HepG2 (cell line): ENCODE data around the gene NAA25. TPM values are rescaled to one million over a fixed set of nuclear protein-coding genes. Genes with fewer than 3 reads are reported as not detected.

ENCODE experiments used
- ATAC-seq: fragments of 200-7000 bp; cut with Tn5 transposase; 3 replicates; pipeline ENCODE4 v1.9.1; 2020; ENCODE audit warnings: mild to moderate bottlenecking, moderate library complexity
- BruUV-seq: library from RNA; stranded (reverse); fragments of 400-500 nt; replicated peaks from 2 replicates; lab custom pipeline; 2021; lab: Mats Ljungman, UMichigan
- CTCF ChIA-PET: fragments of 300-600 bp; formaldehyde crosslinking; extraction: SDS; loops from one replicate; lab custom pipeline; 2021; ENCODE audit warnings: low total read pairs, inconsistent platforms, low intra/inter-chr PET ratio; lab: Yijun Ruan, JAX
- POLR2A ChIA-PET: fragments of 350-600 bp; sonication (Branson Sonifier 250); formaldehyde crosslinking; loops from one replicate; lab custom pipeline; 2020; ENCODE audit warnings: antibody characterized with exemption, inconsistent platforms; lab: Yijun Ruan, JAX
- DNase-seq: peaks from one replicate; pipeline ENCODE4 v3.0.0-alpha.2; 2015; ENCODE audit warnings: low spot score
- FAIRE-seq: peaks from 3 replicates; lab custom pipeline; 2011; peaks lifted over from hg19 to GRCh38; lab: Jason Lieb, UNC
- H2AFZ ChIP-seq: one replicate; pipeline ENCODE4 v1.6.1; 2011; ENCODE audit warnings: low read length, inconsistent platforms
- H3K27ac ChIP-seq: fragments of 300-600 bp; 3 replicates; pipeline ENCODE4 v1.8.0; 2011; ENCODE audit warnings: mixed run types, mild to moderate bottlenecking, mixed read lengths, low read length, inconsistent platforms; ENCODE audit not compliant: insufficient read depth; ENCODE audit errors: extremely low read length
- H3K27me3 ChIP-seq, 2 experiments: fragments of 200-600 bp in 1 of 2; 2 replicates in 1 of 2; 3 replicates in 1 of 2; pipeline versions ENCODE4 v1.6.0 to v1.8.0; 2011; ENCODE audit warnings: low read length in 2 of 2, mild to moderate bottlenecking in 2 of 2, moderate library complexity in 2 of 2, inconsistent platforms in 1 of 2; ENCODE audit not compliant: insufficient read depth in 2 of 2, control insufficient read depth in 1 of 2
- H3K36me3 ChIP-seq, 2 experiments: fragments of 200-600 bp in 1 of 2; replicated peaks in 1 of 2; 2 replicates in 1 of 2; 3 replicates in 1 of 2; pipeline versions ENCODE4 v1.5.1 to v1.8.0; 2011; ENCODE audit warnings: low read length in 2 of 2, inconsistent platforms in 1 of 2; ENCODE audit not compliant: insufficient read depth in 2 of 2, control insufficient read depth in 1 of 2
- H3K4me1 ChIP-seq: 2 replicates; pipeline ENCODE4 v1.5.1; 2012; ENCODE audit warnings: low read length, inconsistent platforms; ENCODE audit not compliant: insufficient read depth
- H3K4me2 ChIP-seq: 2 replicates; pipeline ENCODE4 v1.6.0; 2011; ENCODE audit warnings: low read depth, low read length, inconsistent platforms
- H3K4me3 ChIP-seq, 3 experiments: fragments of 200-600 bp in 1 of 3; sonication (generic), shearing (Covaris generic) in 1 of 3; replicated peaks in 1 of 3; 2 replicates each; pipeline ENCODE4 v1.5.1; 2011 to 2016; ENCODE audit warnings: low read length in 3 of 3, inconsistent platforms in 2 of 3, low read depth in 2 of 3, mild to moderate bottlenecking in 2 of 3, control low read depth in 1 of 3, mixed read lengths in 1 of 3; ENCODE audit not compliant: insufficient read depth in 1 of 3
- H3K79me2 ChIP-seq: one replicate; pipeline ENCODE4 v1.6.1; 2011; ENCODE audit warnings: low read length, inconsistent platforms; ENCODE audit not compliant: insufficient read depth
- H3K9ac ChIP-seq: 2 replicates; pipeline ENCODE4 v1.6.0; 2011; ENCODE audit warnings: mild to moderate bottlenecking, low read depth, low read length, inconsistent platforms; ENCODE audit not compliant: insufficient read depth
- H3K9me3 ChIP-seq: 2 replicates; pipeline ENCODE4 v1.5.1; 2012; ENCODE audit warnings: mild to moderate bottlenecking, low read length
- H4K20me1 ChIP-seq: 2 replicates; pipeline ENCODE4 v1.6.0; 2011; ENCODE audit warnings: inconsistent platforms, mild to moderate bottlenecking, low read length, moderate library complexity; ENCODE audit not compliant: insufficient read depth
- CBX5 ChIP-seq: sonication (generic); formaldehyde crosslinking; IDR thresholded peaks from 2 replicates; pipeline ENCODE4 v1.4.0; 2020; ENCODE audit warnings: missing genetic modification reagents, borderline replicate concordance
- ELF3 ChIP-seq: IDR thresholded peaks from 2 replicates; pipeline ENCODE4 v1.6.1; 2016; ENCODE audit warnings: missing genetic modification reagents, missing compliant biosample characterization
- GABPB1 ChIP-seq: IDR thresholded peaks from 2 replicates; pipeline ENCODE4 v1.6.1; 2016; ENCODE audit warnings: mild to moderate bottlenecking, missing genetic modification reagents, moderate library complexity, missing compliant biosample characterization
- MATR3 ChIP-seq: sonication (generic); formaldehyde crosslinking; IDR thresholded peaks from 2 replicates; pipeline ENCODE4 v1.4.0; 2020; ENCODE audit warnings: missing genetic modification reagents
- MNT ChIP-seq: fragments of 450-650 bp; IDR thresholded peaks from 2 replicates; pipeline ENCODE4 v1.6.1; 2016
- NFKBIZ ChIP-seq: IDR thresholded peaks from 2 replicates; pipeline ENCODE4 v1.6.1; 2018; ENCODE audit warnings: missing genetic modification reagents, missing compliant biosample characterization
- TCF7L2 ChIP-seq: IDR thresholded peaks from 2 replicates; pipeline ENCODE4 v1.6.1; 2011; ENCODE audit warnings: mild to moderate bottlenecking, low read depth, low read length, moderate library complexity
- ZNF232 ChIP-seq: sonication (generic); formaldehyde crosslinking; IDR thresholded peaks from 2 replicates; pipeline ENCODE4 v1.4.0; 2020; ENCODE audit warnings: missing genetic modification reagents, borderline replicate concordance
- ZNF33B ChIP-seq: sonication (generic); formaldehyde crosslinking; IDR thresholded peaks from 2 replicates; pipeline ENCODE4 v1.5.1; 2020; ENCODE audit warnings: mild to moderate bottlenecking, missing genetic modification reagents
- ZSCAN9 ChIP-seq: IDR thresholded peaks from 2 replicates; pipeline ENCODE4 v1.6.1; 2016; ENCODE audit warnings: borderline replicate concordance
- whole genome bisulfite sequencing: methylation state at CpG from one replicate; pipeline ENCODE4 v1.1.6; 2017; ENCODE audit warnings: low lambda C conversion rate; 5-methylcytosine and 5-hydroxymethylcytosine counted together
- in situ Hi-C: cut with HindIII; loops from 2 replicates; pipeline ENCODE4 v1.10.0; 2017; ENCODE audit warnings: low pct_unique_long_range_greater_than_20kb; ENCODE audit not compliant: extremely low pct_ligation_motif_present
- intact Hi-C: fragments of 100-400 bp; cut with micrococcal nuclease; formaldehyde crosslinking; loops from one replicate; pipeline ENCODE4 v1.10.0; 2022; ENCODE audit not compliant: unreplicated experiment
- polyA plus RNA-seq, 8 experiments: library from polyadenylated mRNA; depleted of rRNA in 3 of 8; stranded (reverse) in 7 of 8; unstranded in 1 of 8; fragments of >200 nt; fragmentation: Illumina TruSeq in 4 of 8; extraction: Trizol in 4 of 8; gene quantifications; 2 replicates each; pipeline versions ENCODE4 v1.2.1 to v1.2.3, GENCODE V29; 2011 to 2016; ENCODE audit warnings: low read depth in 4 of 8, missing spikeins in 1 of 8, mixed read lengths in 1 of 8; ENCODE audit not compliant: insufficient read depth in 1 of 8
- total RNA-seq, 5 experiments: library from RNA; depleted of rRNA; stranded (reverse); fragments of >200 nt; fragmentation: Illumina TruSeq; extraction: Trizol; gene quantifications; 2 replicates each; pipeline ENCODE4 v1.2.3, GENCODE V29; 2016; ENCODE audit warnings: low read depth in 1 of 5

Gene NAA25
- total and polyA plus RNA-seq, 2 of the 13 experiments (the other 11 are each of a cell fraction or from before 2014, with no cell fraction given): 11.4 to 32.0 TPM

GRCh38 chr12:112008918-112009317 is 99.7 kb downstream of the NAA25 start:
- Histone ChIP-seq H3K9me3 (no peaks in the 10 kb centered on the region), H3K36me3 (0 out of 5 replicates have a peak, but pooled peaks cover 0 to 2% of the 10 kb centered on the region in 2 experiments), H3K4me3 (no peak overlapping the region), H4K20me1 (no peaks in the 10 kb centered on the region), H3K4me2 (no peak overlapping the region), H3K27me3 (no peaks in the 10 kb centered on the region; a peak in 2 of 5 replicates), H2AFZ (no peak overlapping the region), H3K27ac (no peak overlapping the region), H3K79me2 (peaks cover 20% of the 10 kb centered on the region), H3K9ac (no peak overlapping the region), H3K4me1 (peaks cover 36% of the 10 kb centered on the region)
- no peak for ATAC-seq
- ChIA-PET POLR2A (no interaction called here), CTCF (no interaction called here)
- TF ChIP-seq ZNF33B (CRISPR knock-in tag) (no peak), NFKBIZ (no peak), MATR3 (CRISPR knock-in tag) (no peak), ZNF232 (CRISPR knock-in tag) (no peak), GABPB1 (CRISPR knock-in tag) (no peak), TCF7L2 (no peak), MNT (no peak), CBX5 (no peak)
- no TSS peak for BruUV-seq
- no peak for DNase-seq
- intact Hi-C loops (no loop called here), in situ Hi-C loops (no loop called here)
- 99% methylated on average over 3 of the region's 3 CpGs for WGBS
- no peak for FAIRE-seq

- 96% methylated on average over 9 of the region's 9 CpGs for WGBS
- no TSS peak for BruUV-seq
- ATAC-seq (no peak), FAIRE-seq (no peak), DNase-seq (no peak)
- intact Hi-C loops (no loop called here), in situ Hi-C loops (no loop called here)
- Histone ChIP-seq H3K9ac (no peak overlapping the region), H3K36me3 (0 out of 5 replicates have a peak, but pooled peaks cover 0 to 3% of the 10 kb centered on the region in 2 experiments), H3K27ac (no peak overlapping the region), H3K9me3 (no peaks in the 10 kb centered on the region), H4K20me1 (no peaks in the 10 kb centered on the region), H2AFZ (no peak overlapping the region), H3K4me1 (peaks cover 36% of the 10 kb centered on the region), H3K79me2 (peaks cover 17% of the 10 kb centered on the region), H3K4me2 (no peak overlapping the region), H3K27me3 (no peaks in the 10 kb centered on the region; a peak in 1 of 5 replicates)
- CTCF ChIA-PET: no interaction called here
- no peak for TF ChIP-seq ZSCAN9
- TF ChIP-seq ELF3 (CRISPR knock-in tag): no peak
- TF ChIP-seq, all 625 proteins: peak for 0
- POLR2A ChIA-PET: no interaction called here
- no peak overlapping the region for H3K4me3 ChIP-seq
Observed at GRCh38 chr12:112007945-112008344, 100.6 kb downstream of the NAA25 start.
